DMS53 treated with DMSO at 0.1 percent for 48 hours (cell line): ENCODE results near the gene NINJ2.
A peak's percentile ranks its signal among the peaks of the same experiment; 100 is the strongest.

Source experiments
- DNase-seq: peaks from one replicate; lab custom pipeline; 2025; ENCODE audit not compliant: unreplicated experiment; lab: John Stamatoyannopoulos, UW

Gene NINJ2

GRCh38 chr12:553216-554000, 109.8 kb downstream of the NINJ2 start:
- no peak for DNase-seq

DNA sequence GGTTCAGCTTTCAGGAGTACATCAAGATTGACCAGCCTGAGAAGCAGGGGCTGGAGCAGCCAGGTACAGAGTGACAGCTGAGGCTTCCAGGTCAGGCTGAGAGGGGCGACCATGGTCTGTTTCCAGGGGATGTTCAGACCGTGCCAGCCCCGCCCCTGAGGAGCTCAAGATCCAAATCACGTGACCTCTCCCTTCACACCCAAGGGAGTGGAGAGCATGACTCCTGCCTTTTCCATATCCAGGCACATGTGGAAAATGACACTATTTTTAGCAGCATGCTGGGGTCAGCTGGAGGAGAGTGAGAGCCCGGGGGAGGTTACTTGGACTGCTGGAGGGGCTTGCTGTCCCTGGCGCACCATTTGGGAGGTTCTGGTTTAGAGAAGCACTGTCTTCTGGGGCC, 110.8 kb downstream of the NINJ2 start:
- no peak for DNase-seq

- no peak for DNase-seq
These were observed 112.6 kb downstream of the NINJ2 start for GRCh38 chr12:550473-551260.

GRCh38 chr12:549476-550082, 113.7 kb downstream of the NINJ2 start:
- no peak for DNase-seq

- no peak for DNase-seq
These were observed 115.3 kb downstream of the NINJ2 start for GRCh38 chr12:547883-548470.

DNA sequence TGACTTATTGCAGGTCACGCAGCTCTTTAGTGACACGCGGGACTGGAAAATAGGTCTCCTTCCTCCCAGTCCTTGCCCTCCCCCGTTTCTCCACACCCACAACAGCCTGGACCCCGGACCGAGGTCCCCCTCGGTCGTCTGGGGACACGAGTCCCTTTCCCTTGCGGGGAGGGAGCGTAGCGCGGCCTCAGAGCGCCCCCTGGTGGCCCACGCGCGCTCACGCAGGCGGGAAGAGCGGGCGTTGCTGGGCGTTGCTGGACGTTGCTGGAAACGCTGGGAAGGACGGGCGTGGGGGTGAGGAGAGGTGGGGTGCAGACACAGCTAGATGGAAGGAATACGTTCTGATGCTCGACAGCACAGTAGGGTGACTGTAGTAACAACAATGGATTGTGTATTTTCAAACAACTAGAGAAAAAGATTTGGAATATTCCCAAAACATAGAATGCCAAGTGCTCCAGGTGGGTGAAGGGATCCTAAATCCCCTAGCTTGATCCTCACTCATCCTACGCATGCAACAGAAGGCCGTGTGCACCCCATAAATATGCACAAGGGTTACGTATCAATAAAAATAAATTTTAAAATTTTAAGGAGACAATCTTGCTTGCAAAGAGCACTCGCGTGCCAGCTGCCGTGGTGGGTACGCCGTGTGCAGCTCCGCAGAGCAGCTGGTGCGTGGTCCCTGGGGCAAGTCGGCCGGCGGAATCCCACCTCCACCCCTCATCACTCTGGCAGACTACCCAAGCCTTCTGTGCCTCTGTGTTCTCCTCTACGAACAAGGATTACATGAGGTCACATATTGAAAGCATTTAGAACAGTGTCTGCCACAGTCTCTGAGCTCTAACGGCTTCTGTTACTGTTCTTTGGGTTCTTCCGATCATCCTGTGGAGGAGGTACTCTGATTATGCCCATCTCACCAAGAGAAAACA, 116.1 kb downstream of the NINJ2 start:
- peak; percentile 81 for DNase-seq

DNA sequence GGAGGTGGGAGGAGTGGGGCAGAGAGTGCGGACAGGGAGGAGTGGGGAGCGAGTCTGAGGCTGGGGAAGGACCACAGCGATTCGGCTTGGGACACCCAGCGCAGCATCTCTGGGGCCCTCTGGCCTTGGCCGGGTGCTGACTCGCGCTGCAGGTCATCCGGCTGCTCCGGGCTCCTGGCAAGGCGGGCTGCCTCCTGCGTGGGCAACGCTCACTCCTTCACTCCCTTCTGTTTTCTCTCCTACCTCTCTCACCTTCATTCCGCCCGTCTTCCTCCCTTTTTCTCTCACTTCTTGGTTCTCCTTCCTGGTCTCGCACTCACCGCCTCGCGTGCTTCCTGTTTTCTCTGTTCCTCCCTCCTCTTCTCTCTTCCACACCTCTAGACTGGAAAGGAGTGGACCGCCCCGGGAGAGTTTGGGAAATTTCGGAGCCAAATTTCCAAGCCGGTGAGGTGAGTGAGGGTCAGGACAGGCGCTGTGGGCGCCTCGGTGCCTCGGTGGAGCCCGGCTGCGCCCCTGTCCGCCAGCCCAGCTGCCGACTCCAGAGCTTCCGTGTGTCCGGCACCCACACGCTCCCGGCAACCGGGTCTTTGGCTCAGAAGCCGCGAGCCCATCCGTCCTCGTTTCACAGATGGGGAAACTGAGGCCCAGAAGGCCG, 116.9 kb downstream of the NINJ2 start:
- DNase-seq: no peak

DNA sequence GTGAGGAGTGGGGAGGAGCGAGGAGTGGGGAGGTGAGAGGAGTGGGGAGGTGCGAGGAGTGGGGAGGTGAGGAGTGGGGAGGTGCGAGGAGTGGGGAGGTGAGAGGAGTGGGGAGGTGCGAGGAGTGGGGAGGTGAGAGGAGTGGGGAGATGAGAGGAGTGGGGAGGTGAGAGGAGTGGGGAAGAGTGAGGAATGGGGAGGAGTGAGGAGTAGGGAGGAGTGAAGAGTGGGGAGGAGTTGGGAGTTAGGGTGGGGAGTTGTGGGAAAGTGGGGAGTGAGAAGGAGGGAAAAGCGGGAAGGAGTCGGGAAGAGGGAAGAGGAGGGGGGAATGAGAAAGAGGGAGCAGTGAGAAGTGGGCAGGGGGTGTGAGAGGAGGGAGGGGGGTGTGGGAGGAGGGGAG, 117.4 kb downstream of the NINJ2 start:
- DNase-seq: no peak

GRCh38 chr12:544941-545635, 118.2 kb downstream of the NINJ2 start:
- no peak for DNase-seq

DNA sequence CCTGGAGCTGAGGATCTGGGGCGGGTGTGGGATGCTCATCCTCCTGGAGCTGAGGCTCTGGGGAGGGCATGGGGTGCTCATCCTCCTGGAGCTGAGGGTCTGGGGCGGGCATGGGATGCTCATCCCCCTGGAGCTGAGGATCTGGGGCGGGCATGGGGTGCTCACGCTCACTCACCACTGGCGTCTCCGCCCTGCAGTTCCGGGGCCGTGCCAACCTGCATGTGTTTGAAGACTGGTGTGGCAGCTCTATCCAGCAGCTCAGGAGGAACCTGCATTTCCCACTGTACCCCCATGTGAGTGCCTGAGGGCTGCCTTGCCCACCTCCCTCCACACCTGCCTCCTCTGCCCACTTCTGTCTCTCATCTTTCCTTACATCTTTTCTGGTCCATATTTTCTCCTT, 119.1 kb downstream of the NINJ2 start:
- DNase-seq: no peak

- no peak for DNase-seq
These were observed 120.2 kb downstream of the NINJ2 start for GRCh38 chr12:543114-543451.

DNA sequence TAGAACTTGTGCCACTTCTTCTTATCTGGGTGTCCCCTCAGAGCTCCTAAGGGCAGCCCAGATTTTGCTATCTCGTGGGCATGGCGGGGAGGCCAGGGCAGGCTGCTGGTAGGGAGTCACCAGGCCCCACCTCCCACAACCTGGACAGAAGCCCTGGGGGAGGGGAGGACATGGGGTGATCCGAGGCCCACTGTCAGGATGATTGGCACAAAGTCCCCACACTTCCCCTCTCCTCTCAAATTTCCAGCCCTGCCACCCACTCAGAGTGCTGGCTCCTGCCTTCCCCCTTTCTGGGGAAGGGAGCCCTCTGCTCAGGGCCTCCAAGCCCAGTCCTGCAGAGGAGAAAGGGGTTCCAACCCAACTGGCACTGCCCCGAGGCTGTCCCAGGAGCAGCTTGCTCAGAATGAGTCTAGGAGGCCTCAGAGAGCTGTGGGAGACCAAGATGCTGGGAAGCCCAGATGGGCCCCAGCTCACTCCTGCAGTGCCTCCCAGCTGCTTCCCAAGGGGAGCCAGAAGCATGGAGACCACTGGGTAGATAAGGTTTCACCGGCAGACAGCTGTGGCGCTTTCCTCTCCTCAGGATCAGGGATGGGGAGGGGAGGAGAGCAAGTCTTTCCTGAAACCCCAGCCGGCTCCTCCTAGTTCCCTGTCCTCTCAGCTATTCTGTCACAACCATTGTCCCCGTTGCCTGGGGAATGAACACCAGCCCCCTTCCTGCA, 120.7 kb downstream of the NINJ2 start:
- no peak for DNase-seq

- no peak for DNase-seq
These were observed 121.4 kb downstream of the NINJ2 start for GRCh38 chr12:541676-542324.

DNA sequence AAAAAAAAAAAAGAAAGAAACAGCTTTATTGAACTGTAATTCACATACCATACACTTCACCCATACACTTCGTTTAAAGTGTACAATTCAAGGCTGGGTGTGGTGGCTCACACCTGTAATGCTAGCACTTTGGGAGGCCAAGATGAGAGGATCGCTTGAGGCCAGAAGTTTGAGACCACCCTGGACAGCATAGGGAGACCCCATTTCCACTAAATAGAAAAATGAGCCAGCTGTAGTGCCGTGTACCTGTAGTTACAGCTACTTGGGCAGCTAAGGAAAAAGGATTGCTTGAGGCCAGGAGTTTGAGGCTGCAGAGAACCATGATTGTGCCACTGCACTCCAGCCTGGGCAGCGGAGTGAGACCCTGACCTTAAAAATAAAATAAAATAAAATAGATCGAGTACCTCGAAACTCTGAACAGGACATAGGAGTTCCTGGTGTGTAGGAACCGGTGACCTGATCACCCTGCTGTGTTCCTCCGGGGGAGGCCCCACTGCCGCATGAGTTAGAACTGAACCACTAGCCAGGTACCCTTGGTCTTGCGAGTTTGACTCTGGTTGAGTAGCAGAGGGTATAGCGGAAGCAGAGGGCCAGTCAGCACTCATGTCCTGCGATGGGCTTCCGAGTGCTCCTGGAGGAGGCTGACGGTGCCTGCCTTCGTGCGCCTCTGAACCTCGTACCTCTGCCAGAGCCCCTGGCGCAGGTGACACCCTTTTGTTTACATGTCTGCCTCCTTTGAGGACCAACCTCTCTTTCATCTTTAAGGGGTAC, 123.5 kb downstream of the NINJ2 start:
- no peak for DNase-seq

DNA sequence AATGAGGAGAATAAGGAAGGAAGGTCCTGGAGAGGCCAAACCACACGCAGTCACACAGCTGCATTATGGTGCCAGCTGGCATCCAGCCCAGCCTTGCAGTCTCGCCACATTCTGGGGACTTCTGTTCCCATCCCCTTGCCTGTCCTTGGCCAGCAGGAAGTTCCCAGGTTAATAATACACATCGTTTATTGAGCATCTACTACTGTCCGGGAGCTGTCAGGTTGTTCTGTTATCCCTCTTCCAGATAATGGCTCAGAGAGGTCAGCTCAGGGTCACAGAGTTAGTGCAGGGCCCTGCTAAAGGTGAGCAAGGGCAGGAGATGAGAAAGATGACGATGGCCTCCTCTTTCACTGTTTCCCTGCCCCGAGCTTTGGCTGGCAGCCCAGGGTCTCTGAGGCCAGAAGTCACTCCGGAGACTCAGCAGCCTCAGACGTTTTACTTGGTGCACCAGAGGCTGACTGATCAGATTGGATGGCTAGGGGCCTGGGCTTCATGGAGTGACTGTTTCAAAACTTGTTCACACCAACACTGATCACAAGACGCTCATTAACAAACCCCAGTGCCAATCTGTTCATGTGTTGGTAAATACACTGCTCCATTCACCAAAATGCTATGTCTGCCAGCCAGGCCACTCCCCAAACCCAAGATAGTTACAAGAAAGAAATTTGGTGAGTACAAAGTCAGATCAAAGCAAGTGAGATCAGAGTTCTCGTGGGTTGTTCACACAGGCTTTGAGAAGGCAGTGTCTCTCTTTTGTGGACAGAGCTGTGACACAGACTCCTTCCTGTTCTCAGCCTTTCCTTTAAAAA, 124.3 kb downstream of the NINJ2 start:
- no peak for DNase-seq

DNA sequence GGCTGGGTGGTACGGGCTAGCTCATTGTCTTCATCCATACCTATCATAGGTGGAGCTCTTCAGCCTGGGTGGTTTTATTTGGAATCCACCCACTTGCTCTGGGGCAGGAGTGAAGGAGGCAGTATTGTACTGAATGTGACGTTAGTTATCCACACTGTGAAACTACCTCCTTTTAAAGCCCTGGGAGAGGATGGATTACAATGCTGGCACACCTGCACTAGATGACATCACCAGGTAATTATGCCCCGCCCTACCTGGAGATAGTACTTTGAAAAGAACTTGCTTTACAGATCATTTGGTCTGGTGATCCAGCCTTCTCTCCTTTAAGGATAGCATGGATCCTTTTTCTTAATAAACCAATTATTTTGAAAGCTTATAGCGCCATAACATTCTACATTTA, 125.5 kb downstream of the NINJ2 start:
- DNase-seq: peak; percentile 96

- DNase-seq: no peak
These were observed 126.4 kb downstream of the NINJ2 start for GRCh38 chr12:536751-537245.
